ENCODE measurements around the gene PNRC1.
"Not testable (repeated sequence)": the region's sequence is repeated elsewhere in the genome, so short reads cannot be mapped to it uniquely, and the experiment has no call there.

The PNRC1 gene

GRCh38 chr6:89058627-89059026, 21.9 kb upstream of the PNRC1 start:
- no peak for DNase-seq (ENCODE audit: low read depth in 2 of 2)

- DNase-seq (ENCODE audit: low read depth in 2 of 2), result no peak
These were observed 21.3 kb upstream of the PNRC1 start for GRCh38 chr6:89059227-89059626.

- DNase-seq (ENCODE audit: low read depth in 2 of 2), result no peak
These were observed 16.7 kb upstream of the PNRC1 start for GRCh38 chr6:89063881-89064280.

- not testable (repeated sequence) for DNase-seq (ENCODE audit: low read depth in 2 of 2)
These were observed 15.6 kb upstream of the PNRC1 start for GRCh38 chr6:89064931-89065330.

- not testable (repeated sequence) for DNase-seq (ENCODE audit: low read depth in 2 of 2)
These were observed 14.4 kb upstream of the PNRC1 start for GRCh38 chr6:89066121-89066520.

- DNase-seq (ENCODE audit: low read depth in 2 of 2), result no peak
These were observed 13.5 kb upstream of the PNRC1 start for GRCh38 chr6:89066940-89067646.

- DNase-seq (ENCODE audit: low read depth in 2 of 2), result no peak
These were observed 12.8 kb upstream of the PNRC1 start for GRCh38 chr6:89067796-89068195.

GRCh38 chr6:89068695-89069094, 11.9 kb upstream of the PNRC1 start:
- DNase-seq (ENCODE audit: low read depth in 2 of 2), result no peak

GRCh38 chr6:89069536-89070163, 10.9 kb upstream of the PNRC1 start:
- no peak for DNase-seq (ENCODE audit: low read depth in 2 of 2)

- DNase-seq (ENCODE audit: low read depth in 2 of 2), result no peak
These were observed 9.5 kb upstream of the PNRC1 start for GRCh38 chr6:89071036-89071435.

- DNase-seq (ENCODE audit: low read depth in 2 of 2), result no peak
These were observed 7.4 kb upstream of the PNRC1 start for GRCh38 chr6:89073014-89073620.

GRCh38 chr6:89073840-89074239, 6.7 kb upstream of the PNRC1 start:
- DNase-seq (ENCODE audit: low read depth in 2 of 2), result no peak

GRCh38 chr6:89079511-89080234, 878 bp upstream of the PNRC1 start:
- DNase-seq (ENCODE audit: low read depth in 2 of 2), result peak in 1 of 2 donors; percentile 13

GRCh38 chr6:89081129-89081422, 525 bp downstream of the PNRC1 start:
- no peak for DNase-seq (ENCODE audit: low read depth in 2 of 2)

- peak; percentile 98 for DNase-seq (ENCODE audit: low read depth in 2 of 2)
These were observed 1.1 kb downstream of the PNRC1 start for GRCh38 chr6:89081423-89082322.

- no peak for DNase-seq (ENCODE audit: low read depth in 2 of 2)
These were observed 1.9 kb downstream of the PNRC1 start for GRCh38 chr6:89082486-89082891.

GRCh38 chr6:89084542-89084941, 4.0 kb downstream of the PNRC1 start:
- DNase-seq (ENCODE audit: low read depth in 2 of 2), result no peak

- no peak for DNase-seq (ENCODE audit: low read depth in 2 of 2)
These were observed 4.4 kb downstream of the PNRC1 start for GRCh38 chr6:89084954-89085353.

- DNase-seq (ENCODE audit: low read depth in 2 of 2), result no peak
These were observed 5.1 kb downstream of the PNRC1 start for GRCh38 chr6:89085409-89086205.

GRCh38 chr6:89087881-89088280, 7.3 kb downstream of the PNRC1 start:
- no peak for DNase-seq (ENCODE audit: low read depth in 2 of 2)

GRCh38 chr6:89098461-89098860, 17.9 kb downstream of the PNRC1 start:
- no peak for DNase-seq (ENCODE audit: low read depth in 2 of 2)
